ENCODE measurements around the gene ZFYVE9. TPM values are rescaled to one million over a fixed set of nuclear protein-coding genes. Genes with fewer than 3 reads are reported as not detected.

The ZFYVE9 gene
- total RNA-seq, 1 experiment from 2014 or later: 14.2 TPM

DNA sequence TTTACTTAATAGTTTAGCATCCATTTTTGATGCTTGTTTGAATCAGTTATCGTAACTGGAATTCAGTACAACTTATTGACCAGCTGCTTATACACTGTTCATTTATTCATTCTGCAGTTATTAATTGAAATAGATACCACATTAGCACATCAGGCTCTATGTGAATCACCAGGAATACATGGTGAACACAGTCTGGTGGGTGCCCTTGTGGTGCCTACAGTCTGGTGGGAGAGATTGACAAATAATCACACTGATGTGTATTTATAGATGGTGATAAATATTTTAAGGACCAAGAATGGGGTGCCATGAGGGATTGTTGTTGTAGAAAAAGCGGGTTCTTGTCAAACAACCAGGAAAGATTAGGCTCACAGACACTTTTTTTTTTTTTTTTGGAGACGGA lies 87.6 kb downstream of the ZFYVE9 start:
- TF ChIP-seq, protein P1, sequence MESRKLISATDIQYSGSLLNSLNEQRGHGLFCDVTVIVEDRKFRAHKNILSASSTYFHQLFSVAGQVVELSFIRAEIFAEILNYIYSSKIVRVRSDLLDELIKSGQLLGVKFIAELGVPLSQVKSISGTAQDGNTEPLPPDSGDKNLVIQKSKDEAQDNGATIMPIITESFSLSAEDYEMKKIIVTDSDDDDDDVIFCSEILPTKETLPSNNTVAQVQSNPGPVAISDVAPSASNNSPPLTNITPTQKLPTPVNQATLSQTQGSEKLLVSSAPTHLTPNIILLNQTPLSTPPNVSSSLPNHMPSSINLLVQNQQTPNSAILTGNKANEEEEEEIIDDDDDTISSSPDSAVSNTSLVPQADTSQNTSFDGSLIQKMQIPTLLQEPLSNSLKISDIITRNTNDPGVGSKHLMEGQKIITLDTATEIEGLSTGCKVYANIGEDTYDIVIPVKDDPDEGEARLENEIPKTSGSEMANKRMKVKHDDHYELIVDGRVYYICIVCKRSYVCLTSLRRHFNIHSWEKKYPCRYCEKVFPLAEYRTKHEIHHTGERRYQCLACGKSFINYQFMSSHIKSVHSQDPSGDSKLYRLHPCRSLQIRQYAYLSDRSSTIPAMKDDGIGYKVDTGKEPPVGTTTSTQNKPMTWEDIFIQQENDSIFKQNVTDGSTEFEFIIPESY (IDR thresholded peaks at IDR 0.05; ENCODE audit: extremely low read depth, insufficient replicate concordance, low read length): no peak
- TF ChIP-seq, protein P2, sequence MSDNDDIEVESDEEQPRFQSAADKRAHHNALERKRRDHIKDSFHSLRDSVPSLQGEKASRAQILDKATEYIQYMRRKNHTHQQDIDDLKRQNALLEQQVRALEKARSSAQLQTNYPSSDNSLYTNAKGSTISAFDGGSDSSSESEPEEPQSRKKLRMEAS (IDR thresholded peaks at IDR 0.05): no peak
- TF ChIP-seq EZH2 (IDR thresholded peaks at IDR 0.05) (no peak), ZFX (IDR thresholded peaks at IDR 0.05) (no peak), ZNF274 (IDR thresholded peaks at IDR 0.05; ENCODE audit: low read depth, low read length) (no peak)
- TF ChIP-seq, protein P3, sequence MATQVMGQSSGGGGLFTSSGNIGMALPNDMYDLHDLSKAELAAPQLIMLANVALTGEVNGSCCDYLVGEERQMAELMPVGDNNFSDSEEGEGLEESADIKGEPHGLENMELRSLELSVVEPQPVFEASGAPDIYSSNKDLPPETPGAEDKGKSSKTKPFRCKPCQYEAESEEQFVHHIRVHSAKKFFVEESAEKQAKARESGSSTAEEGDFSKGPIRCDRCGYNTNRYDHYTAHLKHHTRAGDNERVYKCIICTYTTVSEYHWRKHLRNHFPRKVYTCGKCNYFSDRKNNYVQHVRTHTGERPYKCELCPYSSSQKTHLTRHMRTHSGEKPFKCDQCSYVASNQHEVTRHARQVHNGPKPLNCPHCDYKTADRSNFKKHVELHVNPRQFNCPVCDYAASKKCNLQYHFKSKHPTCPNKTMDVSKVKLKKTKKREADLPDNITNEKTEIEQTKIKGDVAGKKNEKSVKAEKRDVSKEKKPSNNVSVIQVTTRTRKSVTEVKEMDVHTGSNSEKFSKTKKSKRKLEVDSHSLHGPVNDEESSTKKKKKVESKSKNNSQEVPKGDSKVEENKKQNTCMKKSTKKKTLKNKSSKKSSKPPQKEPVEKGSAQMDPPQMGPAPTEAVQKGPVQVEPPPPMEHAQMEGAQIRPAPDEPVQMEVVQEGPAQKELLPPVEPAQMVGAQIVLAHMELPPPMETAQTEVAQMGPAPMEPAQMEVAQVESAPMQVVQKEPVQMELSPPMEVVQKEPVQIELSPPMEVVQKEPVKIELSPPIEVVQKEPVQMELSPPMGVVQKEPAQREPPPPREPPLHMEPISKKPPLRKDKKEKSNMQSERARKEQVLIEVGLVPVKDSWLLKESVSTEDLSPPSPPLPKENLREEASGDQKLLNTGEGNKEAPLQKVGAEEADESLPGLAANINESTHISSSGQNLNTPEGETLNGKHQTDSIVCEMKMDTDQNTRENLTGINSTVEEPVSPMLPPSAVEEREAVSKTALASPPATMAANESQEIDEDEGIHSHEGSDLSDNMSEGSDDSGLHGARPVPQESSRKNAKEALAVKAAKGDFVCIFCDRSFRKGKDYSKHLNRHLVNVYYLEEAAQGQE (IDR thresholded peaks at IDR 0.05; ENCODE audit: low read depth): no peak
- BruUV-seq (replicated peaks): no TSS peak
- CTCF ChIA-PET: no interaction called here
- POLR2A ChIA-PET: no interaction called here
- Histone ChIP-seq H3K79me2 (ENCODE audit: insufficient read depth, low read length) (no peaks in the 10 kb centered on the region), H3K4me3 (replicated peaks in 1 of 2; ENCODE audit: low read depth in 1 of 2, low read length in 2 of 2) (no peak overlapping the region), H4K20me1 (ENCODE audit: insufficient read depth) (no peaks in the 10 kb centered on the region), H2AFZ (ENCODE audit: low read depth, low read length, poor library complexity, severe bottlenecking) (no peak overlapping the region), H3K27me3 (ENCODE audit: insufficient read depth, low read length) (no peaks in the 10 kb centered on the region), H3K27ac (ENCODE audit: low read depth, low read length) (no peak overlapping the region), H3K9me2 (ENCODE audit: insufficient read depth) (no peaks in the 10 kb centered on the region), H3K36me3 (ENCODE audit: control insufficient read depth in 1 of 2, insufficient read depth in 2 of 2, low read length in 2 of 2) (no peaks in the 10 kb centered on the region), H3K9ac (ENCODE audit: low read length) (no peak overlapping the region), H3K9me3 (ENCODE audit: control insufficient read depth in 1 of 2, insufficient read depth in 1 of 2, low read depth in 1 of 2, low read length in 2 of 2) (no peaks in the 10 kb centered on the region), H3K4me2 (ENCODE audit: low read length) (no peak overlapping the region), H3K4me1 (ENCODE audit: control insufficient read depth in 1 of 2, insufficient read depth in 2 of 2, low read length in 2 of 2) (no peaks in the 10 kb centered on the region)
- ATAC-seq: no peak
- RAD21 ChIA-PET (ENCODE audit: low non-redundant PET in 1 of 2, low total read pairs in 2 of 2, uncharacterized antibody in 2 of 2, unreplicated experiment in 2 of 2): no interaction called here
- no peak for DNase-seq (ENCODE audit: low read depth, low spot score)
- intact Hi-C loops (cut with micrococcal nuclease): no loop called here

All from HCT116 (cell line).